ENCODE data around the gene CPT1B. TPM values are rescaled to one million over a fixed set of nuclear protein-coding genes. Genes with fewer than 3 reads are reported as not detected.

CPT1B gene
- total and polyA plus RNA-seq, 2 of the 4 experiments (the other 2 are of a cell fraction): 0.36 to 1.8 TPM

DNA sequence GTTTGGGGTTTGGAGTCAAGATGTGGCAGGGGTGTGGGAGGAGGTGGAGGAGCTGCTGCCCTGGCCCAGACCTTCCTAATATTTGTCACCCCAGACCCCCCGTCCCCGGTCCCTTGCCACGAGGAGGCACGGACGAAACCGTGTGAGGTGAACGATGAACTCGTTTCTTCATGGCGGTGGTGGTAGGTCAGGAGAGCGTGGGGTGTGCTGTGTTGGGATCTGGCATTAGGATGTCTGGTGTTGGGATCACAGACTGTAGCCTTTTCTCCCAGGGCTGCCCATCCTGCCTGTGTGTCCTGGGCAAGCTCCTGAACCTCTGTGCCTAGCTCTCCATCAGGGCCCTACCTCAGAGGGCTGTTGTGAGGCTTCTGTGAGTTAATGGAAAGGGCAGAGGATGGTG, 30.8 kb upstream of the CPT1B start:
- no peak overlapping the region for H2AK9ac ChIP-seq (replicated peaks; ENCODE audit: low read depth, low read length, poor library complexity)
- H2BK20ac ChIP-seq (ENCODE audit: low read depth, low read length): no peak overlapping the region
- H3K9ac ChIP-seq (ENCODE audit: low read depth, low read length): no peak overlapping the region
- H4K20me1 ChIP-seq (ENCODE audit: insufficient read depth, low read length): no peaks in the 10 kb centered on the region; the same call in 1 of the 2 replicates
- H4K91ac ChIP-seq (ENCODE audit: insufficient read depth, low read depth, low read length): no peak overlapping the region
- H3K18ac ChIP-seq (ENCODE audit: low read depth, low read length): no peak overlapping the region
- BruUV-seq (replicated peaks): no TSS peak
- TF ChIP-seq NFE2L2 (IDR thresholded peaks at IDR 0.05; ENCODE audit: low read depth, low read length) (no peak), MAZ (IDR thresholded peaks at IDR 0.05; ENCODE audit: borderline replicate concordance, low read depth, low read length) (no peak), RFX5 (IDR thresholded peaks at IDR 0.05; ENCODE audit: low read depth, low read length) (no peak), POLR2A (IDR thresholded peaks at IDR 0.05; ENCODE audit: low read depth, low read length) (no peak), CTCF (conservative IDR thresholded peaks at IDR 0.05; ENCODE audit: low read depth, low read length) (no peak), CHD1 (IDR thresholded peaks at IDR 0.05; ENCODE audit: low read depth, low read length) (no peak), CEBPB (IDR thresholded peaks at IDR 0.05; ENCODE audit: low read depth, low read length) (no peak), RAD21 (IDR thresholded peaks at IDR 0.05; ENCODE audit: low read length) (no peak)
- TF ChIP-seq, protein P1, sequence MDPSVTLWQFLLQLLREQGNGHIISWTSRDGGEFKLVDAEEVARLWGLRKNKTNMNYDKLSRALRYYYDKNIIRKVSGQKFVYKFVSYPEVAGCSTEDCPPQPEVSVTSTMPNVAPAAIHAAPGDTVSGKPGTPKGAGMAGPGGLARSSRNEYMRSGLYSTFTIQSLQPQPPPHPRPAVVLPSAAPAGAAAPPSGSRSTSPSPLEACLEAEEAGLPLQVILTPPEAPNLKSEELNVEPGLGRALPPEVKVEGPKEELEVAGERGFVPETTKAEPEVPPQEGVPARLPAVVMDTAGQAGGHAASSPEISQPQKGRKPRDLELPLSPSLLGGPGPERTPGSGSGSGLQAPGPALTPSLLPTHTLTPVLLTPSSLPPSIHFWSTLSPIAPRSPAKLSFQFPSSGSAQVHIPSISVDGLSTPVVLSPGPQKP (IDR thresholded peaks at IDR 0.05; ENCODE audit: borderline replicate concordance, low read depth, low read length): no peak
- dilution Hi-C loops (cut with HindIII; ENCODE audit: low sequenced_read_pairs, unreplicated experiment): no loop called here
- no peak overlapping the region for H3K4ac ChIP-seq (ENCODE audit: low read depth, low read length)
- H3K23ac ChIP-seq (ENCODE audit: low read depth, low read length): no peak overlapping the region; the same call in 1 of the 2 replicates
- no peaks in the 10 kb centered on the region for H3K9me3 ChIP-seq (ENCODE audit: control insufficient read depth, insufficient read depth, low read length)
- no peak overlapping the region for H2AK5ac ChIP-seq (ENCODE audit: low read depth, low read length)
- no peak overlapping the region for H4K8ac ChIP-seq (ENCODE audit: low read depth in 2 of 2, low read length in 2 of 2)
- intact Hi-C loops (cut with micrococcal nuclease): no loop called here
- no peak overlapping the region for H2BK5ac ChIP-seq (ENCODE audit: low read depth, low read length, poor library complexity, severe bottlenecking)
- H3K4me3 ChIP-seq (ENCODE audit: insufficient read depth, low read depth, low read length): no peak overlapping the region
- H3K36me3 ChIP-seq (ENCODE audit: control insufficient read depth, insufficient read depth, low read length): no peaks in the 10 kb centered on the region
- H3K9me1 ChIP-seq (ENCODE audit: insufficient read depth, low read length): no peaks in the 10 kb centered on the region
- H3K27me3 ChIP-seq (ENCODE audit: control insufficient read depth, insufficient read depth, low read length): peaks cover 71% of the 10 kb centered on the region
- no CpG with 5 or more reads among the region's 10 CpGs for WGBS, 2 experiments (ENCODE audit: extremely low coverage in 2 of 2, insufficient read length in 1 of 2)
- H3K14ac ChIP-seq (replicated peaks; ENCODE audit: low read depth, low read length): no peak overlapping the region
- H2AFZ ChIP-seq (replicated peaks; ENCODE audit: low read length, poor library complexity): no peak overlapping the region
- H3K56ac ChIP-seq (ENCODE audit: extremely low read depth, insufficient read depth, low read length): no peak overlapping the region
- in situ Hi-C loops (cut with MboI; ENCODE audit: low sequenced_read_pairs): no loop called here
- H4K5ac ChIP-seq (ENCODE audit: low read depth, low read length): no peak overlapping the region
- H3K4me2 ChIP-seq (ENCODE audit: low read depth, low read length): no peak overlapping the region
- H3K4me1 ChIP-seq (ENCODE audit: control insufficient read depth, insufficient read depth, low read length): no peaks in the 10 kb centered on the region
- ATAC-seq (ENCODE audit: low read depth): no peak
- H3K79me1 ChIP-seq (ENCODE audit: low read depth in 1 of 2, low read length in 2 of 2): no peaks in the 10 kb centered on the region
- CTCF ChIA-PET: no interaction called here
- H2BK15ac ChIP-seq (ENCODE audit: low read depth, low read length): no peak overlapping the region
- POLR2A ChIA-PET (ENCODE audit: unreplicated experiment): no interaction called here
- no peak for DNase-seq
- no peak overlapping the region for H2BK120ac ChIP-seq (ENCODE audit: low read depth, low read length)
- no peak overlapping the region for H3K27ac ChIP-seq (ENCODE audit: insufficient read depth, low read length)

Data from IMR-90 (cell line).